GM12892 (cell line): ENCODE results near the gene TAB3.

Experiments
- POLR2A ChIP-seq: IDR thresholded peaks from 2 replicates; pipeline ENCODE4 v1.6.1; 2011; ENCODE audit warnings: low read depth, low read length, control low read depth
- POLR2AphosphoS5 ChIP-seq: IDR thresholded peaks from 2 replicates; pipeline ENCODE4 v1.6.1; 2011; ENCODE audit warnings: low read depth, low read length, control low read depth

GRCh38 chrX:30822068-30822681, 66.9 kb downstream of the TAB3 start:
- TF ChIP-seq POLR2A (no peak), POLR2AphosphoS5 (no peak)
